GM11168 (cell line): Measurements from ENCODE around the gene MIB2.

ENCODE experiments used
- in situ Hi-C: fragments of 300-500 bp; cut with MboI; formaldehyde crosslinking; loops from one replicate; pipeline ENCODE4 v1.12.0; 2022; ENCODE audit warnings: low sequenced_read_pairs; ENCODE audit not compliant: unreplicated experiment

MIB2 gene

GRCh38 chr1:1597275-1597930 lies 17.9 kb upstream of the MIB2 start:
- in situ Hi-C loops = no loop called here

GRCh38 chr1:1598051-1598719 lies 17.1 kb upstream of the MIB2 start:
- in situ Hi-C loops = no loop called here

- in situ Hi-C loops = no loop called here
Measured at GRCh38 chr1:1598720-1599029, 16.6 kb upstream of the MIB2 start.

GRCh38 chr1:1599030-1599934 lies 16.0 kb upstream of the MIB2 start:
- in situ Hi-C loops = no loop called here

GRCh38 chr1:1599935-1600860 lies 15.1 kb upstream of the MIB2 start, which contains the start of gene FNDC10:
TSS of gene FNDC10 (minus strand) at chr1:1600135. CDS start at chr1:1600015, 120 bp downstream.
- in situ Hi-C loops = no loop called here

- in situ Hi-C loops = no loop called here
Measured at GRCh38 chr1:1600861-1601563, 14.3 kb upstream of the MIB2 start.

GRCh38 chr1:1601564-1602303 lies 13.6 kb upstream of the MIB2 start:
- in situ Hi-C loops = no loop called here

- in situ Hi-C loops = no loop called here
Measured at GRCh38 chr1:1602304-1602967, 12.9 kb upstream of the MIB2 start.

GRCh38 chr1:1602968-1603506 lies 12.3 kb upstream of the MIB2 start:
- in situ Hi-C loops = no loop called here

GRCh38 chr1:1603671-1604373 lies 11.5 kb upstream of the MIB2 start:
- in situ Hi-C loops = no loop called here

GRCh38 chr1:1604374-1605033 lies 10.8 kb upstream of the MIB2 start:
- in situ Hi-C loops = no loop called here

GRCh38 chr1:1605034-1605591 lies 10.2 kb upstream of the MIB2 start:
- in situ Hi-C loops = no loop called here

- in situ Hi-C loops = no loop called here
Measured at GRCh38 chr1:1605724-1606123, 9.6 kb upstream of the MIB2 start.

GRCh38 chr1:1606232-1606631 lies 9.1 kb upstream of the MIB2 start:
- in situ Hi-C loops = no loop called here

- in situ Hi-C loops = no loop called here
Measured at GRCh38 chr1:1609822-1610485, 5.3 kb upstream of the MIB2 start.

- in situ Hi-C loops = no loop called here
Measured at GRCh38 chr1:1610796-1611195, 4.5 kb upstream of the MIB2 start.
